ENCODE data around the gene SPATA17. TPM values are rescaled to one million over a fixed set of nuclear protein-coding genes. Genes with fewer than 3 reads are reported as not detected.

SPATA17 gene
- total and polyA plus RNA-seq, 8 donors = 0.12 to 2.3 (median 1.5) TPM; not detected in 3

GRCh38 chr1:217837691-217838090 lies 206.5 kb downstream of the SPATA17 start:
- intact Hi-C loops (cut with DNase I; ENCODE audit: low total_unique reads) = no loop called here
- no peaks in the 10 kb centered on the region for H3K36me3 ChIP-seq
- no peak for TF ChIP-seq POLR2A (IDR thresholded peaks at IDR 0.05)
- TF ChIP-seq POLR2AphosphoS5 (IDR thresholded peaks at IDR 0.05) = no peak
- no peak for TF ChIP-seq EP300 (IDR thresholded peaks at IDR 0.05)
- TF ChIP-seq CTCF (IDR thresholded peaks at IDR 0.05) = no peak
- H3K4me3 ChIP-seq = no peak overlapping the region
- no peaks in the 10 kb centered on the region for H3K9me3 ChIP-seq
- H3K27me3 ChIP-seq = no peaks in the 10 kb centered on the region
- DNase-seq = no peak
- H3K4me1 ChIP-seq = no peaks in the 10 kb centered on the region
- WGBS, 5 donors = 54 to 81% (median 73%) methylated on average over 2 of the region's 2 CpGs
- H3K27ac ChIP-seq = no peak overlapping the region

GRCh38 chr1:217839161-217839560 lies 208.0 kb downstream of the SPATA17 start:
- no peak overlapping the region for H3K4me3 ChIP-seq
- TF ChIP-seq POLR2A (IDR thresholded peaks at IDR 0.05) (no peak), CTCF (IDR thresholded peaks at IDR 0.05) (no peak), POLR2AphosphoS5 (IDR thresholded peaks at IDR 0.05) (no peak), EP300 (IDR thresholded peaks at IDR 0.05) (no peak)
- H3K36me3 ChIP-seq = no peaks in the 10 kb centered on the region
- no peak for DNase-seq
- no peak overlapping the region for H3K27ac ChIP-seq
- intact Hi-C loops (cut with DNase I; ENCODE audit: low total_unique reads) = no loop called here
- 72 to 80% (median 77%) methylated on average over 3 of the region's 3 CpGs for WGBS, 5 donors
- no peaks in the 10 kb centered on the region for H3K9me3 ChIP-seq
- no peaks in the 10 kb centered on the region for H3K4me1 ChIP-seq
- H3K27me3 ChIP-seq = no peaks in the 10 kb centered on the region

- TF ChIP-seq EP300 (IDR thresholded peaks at IDR 0.05) = no peak
- no peak for TF ChIP-seq POLR2A (IDR thresholded peaks at IDR 0.05)
- TF ChIP-seq CTCF (IDR thresholded peaks at IDR 0.05) = no peak
- TF ChIP-seq POLR2AphosphoS5 (IDR thresholded peaks at IDR 0.05) = no peak
- 50 to 64% (median 59%) methylated on average over 1 of the region's 1 CpG for WGBS, 5 donors
- intact Hi-C loops (cut with DNase I; ENCODE audit: low total_unique reads) = no loop called here
- no peak overlapping the region for H3K4me3 ChIP-seq
- H3K27ac ChIP-seq = no peak overlapping the region
- no peaks in the 10 kb centered on the region for H3K36me3 ChIP-seq
- no peaks in the 10 kb centered on the region for H3K4me1 ChIP-seq
- no peaks in the 10 kb centered on the region for H3K27me3 ChIP-seq
- H3K9me3 ChIP-seq = no peaks in the 10 kb centered on the region
- DNase-seq = no peak
Measured at GRCh38 chr1:217846733-217847132, 215.6 kb downstream of the SPATA17 start.

- Histone ChIP-seq H3K4me3 (no peak overlapping the region), H3K9me3 (no peaks in the 10 kb centered on the region), H3K36me3 (no peaks in the 10 kb centered on the region), H3K4me1 (no peaks in the 10 kb centered on the region), H3K27ac (no peak overlapping the region), H3K27me3 (no peaks in the 10 kb centered on the region)
- 69 to 97% (median 92%) methylated on average over 3 of the region's 3 CpGs for WGBS, 5 donors
- no peak for TF ChIP-seq POLR2A (IDR thresholded peaks at IDR 0.05)
- TF ChIP-seq CTCF (IDR thresholded peaks at IDR 0.05) = no peak
- TF ChIP-seq EP300 (IDR thresholded peaks at IDR 0.05) = no peak
- no peak for TF ChIP-seq POLR2AphosphoS5 (IDR thresholded peaks at IDR 0.05)
- intact Hi-C loops (cut with DNase I; ENCODE audit: low total_unique reads) = no loop called here
- DNase-seq = no peak
Measured at GRCh38 chr1:217847643-217848042, 216.5 kb downstream of the SPATA17 start.

Data from stomach (tissue), 9 donors.